DND-41 (cell line): ENCODE data around the gene KSR2.

Source experiments
- EZH2 ChIP-seq: IDR thresholded peaks from 3 replicates; pipeline ENCODE4 v1.6.1; 2012; ENCODE audit warnings: borderline replicate concordance, low read depth, mild to moderate bottlenecking, moderate library complexity, low read length, inconsistent platforms; ENCODE audit not compliant: severe bottlenecking
- TF ChIP-seq, protein P1 (sequence below): IDR thresholded peaks from 2 replicates; pipeline ENCODE4 v1.5.1; 2012; ENCODE audit warnings: borderline replicate concordance, low read length, moderate library complexity, mild to moderate bottlenecking; ENCODE audit not compliant: poor library complexity, severe bottlenecking; ENCODE audit errors: extremely low read depth

GRCh38 chr12:117809509-117809908 lies 159.3 kb downstream of the KSR2 start:
- TF ChIP-seq, protein P1, sequence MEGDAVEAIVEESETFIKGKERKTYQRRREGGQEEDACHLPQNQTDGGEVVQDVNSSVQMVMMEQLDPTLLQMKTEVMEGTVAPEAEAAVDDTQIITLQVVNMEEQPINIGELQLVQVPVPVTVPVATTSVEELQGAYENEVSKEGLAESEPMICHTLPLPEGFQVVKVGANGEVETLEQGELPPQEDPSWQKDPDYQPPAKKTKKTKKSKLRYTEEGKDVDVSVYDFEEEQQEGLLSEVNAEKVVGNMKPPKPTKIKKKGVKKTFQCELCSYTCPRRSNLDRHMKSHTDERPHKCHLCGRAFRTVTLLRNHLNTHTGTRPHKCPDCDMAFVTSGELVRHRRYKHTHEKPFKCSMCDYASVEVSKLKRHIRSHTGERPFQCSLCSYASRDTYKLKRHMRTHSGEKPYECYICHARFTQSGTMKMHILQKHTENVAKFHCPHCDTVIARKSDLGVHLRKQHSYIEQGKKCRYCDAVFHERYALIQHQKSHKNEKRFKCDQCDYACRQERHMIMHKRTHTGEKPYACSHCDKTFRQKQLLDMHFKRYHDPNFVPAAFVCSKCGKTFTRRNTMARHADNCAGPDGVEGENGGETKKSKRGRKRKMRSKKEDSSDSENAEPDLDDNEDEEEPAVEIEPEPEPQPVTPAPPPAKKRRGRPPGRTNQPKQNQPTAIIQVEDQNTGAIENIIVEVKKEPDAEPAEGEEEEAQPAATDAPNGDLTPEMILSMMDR = no peak
- no peak for TF ChIP-seq EZH2
